Testis (tissue), 2 donors: ENCODE results near the gene ARL15.

Experiments
- POLR2A ChIP-seq: fragments of 450-650 bp; IDR thresholded peaks from one replicate; pipeline ENCODE4 v1.6.1; 2017; ENCODE audit warnings: antibody characterized with exemption, mild to moderate bottlenecking, moderate library complexity
- TF ChIP-seq, protein P1 (sequence below), 3 experiments: fragments of 450-650 bp in 2 of 3; fragments of 200-600 bp in 1 of 3; sonication (generic) in 1 of 3; IDR thresholded peaks; one replicate each; pipeline ENCODE4 v1.5.1; 2016 to 2019; ENCODE audit warnings: antibody characterized with exemption in 3 of 3, mild to moderate bottlenecking in 2 of 3, moderate library complexity in 1 of 3

DNA sequence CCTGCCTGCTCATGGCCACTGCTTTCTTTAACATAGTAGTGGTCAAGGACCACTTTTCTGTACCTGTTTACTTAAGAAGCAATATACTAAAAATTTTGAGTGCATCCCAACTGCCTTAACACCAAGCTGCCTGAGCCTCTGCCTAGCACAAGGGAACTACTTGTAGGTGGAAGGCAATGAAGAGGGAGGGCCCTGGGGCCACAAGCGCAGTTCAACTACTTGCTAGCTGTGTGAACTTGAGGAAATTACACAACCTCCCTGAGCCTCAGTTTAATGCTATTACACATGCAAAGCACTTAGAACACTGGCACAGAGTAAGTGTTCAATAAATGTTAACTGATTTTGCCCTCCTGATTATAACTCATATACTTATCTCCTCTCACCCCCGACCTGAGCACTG, 6.3 kb downstream of the ARL15 start:
- TF ChIP-seq, protein P1, sequence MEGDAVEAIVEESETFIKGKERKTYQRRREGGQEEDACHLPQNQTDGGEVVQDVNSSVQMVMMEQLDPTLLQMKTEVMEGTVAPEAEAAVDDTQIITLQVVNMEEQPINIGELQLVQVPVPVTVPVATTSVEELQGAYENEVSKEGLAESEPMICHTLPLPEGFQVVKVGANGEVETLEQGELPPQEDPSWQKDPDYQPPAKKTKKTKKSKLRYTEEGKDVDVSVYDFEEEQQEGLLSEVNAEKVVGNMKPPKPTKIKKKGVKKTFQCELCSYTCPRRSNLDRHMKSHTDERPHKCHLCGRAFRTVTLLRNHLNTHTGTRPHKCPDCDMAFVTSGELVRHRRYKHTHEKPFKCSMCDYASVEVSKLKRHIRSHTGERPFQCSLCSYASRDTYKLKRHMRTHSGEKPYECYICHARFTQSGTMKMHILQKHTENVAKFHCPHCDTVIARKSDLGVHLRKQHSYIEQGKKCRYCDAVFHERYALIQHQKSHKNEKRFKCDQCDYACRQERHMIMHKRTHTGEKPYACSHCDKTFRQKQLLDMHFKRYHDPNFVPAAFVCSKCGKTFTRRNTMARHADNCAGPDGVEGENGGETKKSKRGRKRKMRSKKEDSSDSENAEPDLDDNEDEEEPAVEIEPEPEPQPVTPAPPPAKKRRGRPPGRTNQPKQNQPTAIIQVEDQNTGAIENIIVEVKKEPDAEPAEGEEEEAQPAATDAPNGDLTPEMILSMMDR (IDR thresholded peaks at IDR 0.05), result no peak
- no peak for TF ChIP-seq POLR2A
